H1 (cell line): ENCODE results near the gene ZFP82. TPM values are rescaled to one million over a fixed set of nuclear protein-coding genes. Genes with fewer than 3 reads are reported as not detected.

Source experiments
- CTCF ChIA-PET: fragments of 300-600 bp; sonication (Branson Sonifier 250); formaldehyde crosslinking; loops from one replicate; lab custom pipeline; 2021; ENCODE audit not compliant: partially characterized antibody; lab: Charles Lee
- POLR2A ChIA-PET: fragments of 300-600 bp; sonication (Branson Sonifier 250); formaldehyde crosslinking; loops from one replicate; lab custom pipeline; 2021; ENCODE audit warnings: inconsistent platforms; ENCODE audit not compliant: partially characterized antibody; lab: Charles Lee
- DNase-seq, 2 experiments: peaks; one replicate each; pipeline versions ENCODE4 v3.0.0 to v3.0.0-alpha.2; 2010 to 2022; ENCODE audit warnings: low spot score in 2 of 2, low read depth in 1 of 2, mixed read lengths in 1 of 2
- FAIRE-seq: peaks from 2 replicates; lab custom pipeline; 2011; peaks lifted over from hg19 to GRCh38; lab: Jason Lieb, UNC
- H2AFZ ChIP-seq: 2 replicates; pipeline ENCODE4 v1.8.1; 2012; ENCODE audit warnings: low read length, inconsistent platforms
- H2AK5ac ChIP-seq: 2 replicates; pipeline ENCODE4 v1.6.1; 2013; ENCODE audit warnings: low read depth, low read length
- H2BK120ac ChIP-seq: replicated peaks from 2 replicates; pipeline ENCODE3; 2013; ENCODE audit warnings: low read depth, low read length, inconsistent platforms
- H2BK12ac ChIP-seq: 2 replicates; pipeline ENCODE4 v1.6.1; 2013; ENCODE audit warnings: low read depth, low read length
- H2BK15ac ChIP-seq: 2 replicates; pipeline ENCODE4 v1.6.1; 2013; ENCODE audit warnings: low read length
- H2BK20ac ChIP-seq: 2 replicates; pipeline ENCODE4 v1.6.1; 2013; ENCODE audit warnings: low read length
- H2BK5ac ChIP-seq: 2 replicates; pipeline ENCODE4 v1.6.1; 2013; ENCODE audit warnings: low read depth, low read length
- H3K14ac ChIP-seq: 2 replicates; pipeline ENCODE4 v1.6.1; 2013; ENCODE audit warnings: inconsistent platforms; ENCODE audit not compliant: insufficient read length
- H3K18ac ChIP-seq: 2 replicates; pipeline ENCODE4 v1.6.1; 2013; ENCODE audit warnings: low read length; ENCODE audit errors: extremely low read depth
- H3K23ac ChIP-seq: 2 replicates; pipeline ENCODE4 v1.6.1; 2013; ENCODE audit warnings: inconsistent platforms; ENCODE audit not compliant: insufficient read length
- H3K23me2 ChIP-seq: 2 replicates; pipeline ENCODE4 v1.6.1; 2013; ENCODE audit warnings: low read depth, low read length
- H3K27ac ChIP-seq: 2 replicates; pipeline ENCODE4 v1.6.1; 2011; ENCODE audit warnings: low read depth, low read length, inconsistent platforms
- H3K27me3 ChIP-seq, 4 experiments: replicated peaks in 1 of 4; 1 replicate in 1 of 4; 2 replicates in 3 of 4; pipeline versions ENCODE4 v1.6.1 to v1.8.1; 2011 to 2013; ENCODE audit warnings: low read length in 3 of 4, mild to moderate bottlenecking in 3 of 4, inconsistent platforms in 2 of 4, mixed read lengths in 2 of 4, moderate library complexity in 1 of 4; ENCODE audit not compliant: control insufficient read depth in 3 of 4, insufficient read depth in 3 of 4; ENCODE audit errors: extremely low read depth in 1 of 4
- H3K36me3 ChIP-seq, 4 experiments: 2 replicates each; pipeline versions ENCODE4 v1.6.1 to v1.8.1; 2011 to 2013; ENCODE audit warnings: mild to moderate bottlenecking in 4 of 4, low read length in 3 of 4, moderate library complexity in 2 of 4, control low read depth in 1 of 4, inconsistent platforms in 1 of 4; ENCODE audit not compliant: insufficient read depth in 4 of 4, control insufficient read depth in 2 of 4
- H3K4ac ChIP-seq: replicated peaks from 2 replicates; pipeline ENCODE3; 2013; ENCODE audit warnings: low read length, low read depth, mixed read lengths, inconsistent platforms; ENCODE audit not compliant: insufficient read length
- H3K4me1 ChIP-seq, 4 experiments: replicated peaks in 1 of 4; 1 replicate in 1 of 4; 2 replicates in 3 of 4; pipeline versions ENCODE4 v1.6.1 to v1.8.1; 2011 to 2013; ENCODE audit warnings: low read length in 3 of 4, inconsistent platforms in 2 of 4, mixed read lengths in 1 of 4; ENCODE audit not compliant: insufficient read depth in 4 of 4, control insufficient read depth in 3 of 4
- H3K4me2 ChIP-seq, 2 experiments: 2 replicates each; pipeline versions ENCODE4 v1.6.1 to v1.8.1; 2011 to 2013; ENCODE audit warnings: low read depth in 2 of 2, low read length in 2 of 2, control low read depth in 1 of 2, inconsistent platforms in 1 of 2, mild to moderate bottlenecking in 1 of 2; ENCODE audit not compliant: insufficient read depth in 1 of 2
- H3K4me3 ChIP-seq, 4 experiments: fragments of 200-600, 300-600 bp in 1 of 4; sonication (generic), shearing (Covaris generic), sonication (Bioruptor Twin) in 1 of 4; 2 replicates each; pipeline versions ENCODE4 v1.5.1 to v1.8.1; 2011 to 2016; ENCODE audit warnings: low read length in 4 of 4, low read depth in 3 of 4, control low read depth in 2 of 4, inconsistent platforms in 2 of 4, mild to moderate bottlenecking in 2 of 4, mixed read lengths in 1 of 4, moderate library complexity in 1 of 4; ENCODE audit not compliant: insufficient read depth in 2 of 4; ENCODE audit errors: extremely low read depth in 1 of 4
- H3K56ac ChIP-seq: replicated peaks from 2 replicates; pipeline ENCODE3; 2013; ENCODE audit warnings: low read depth, mild to moderate bottlenecking, mixed read lengths, low read length, inconsistent platforms; ENCODE audit not compliant: insufficient read length
- H3K79me1 ChIP-seq: 2 replicates; pipeline ENCODE4 v1.6.1; 2013; ENCODE audit warnings: low read depth, low read length, control low read depth
- H3K79me2 ChIP-seq, 2 experiments: 2 replicates each; pipeline versions ENCODE4 v1.6.1 to v1.8.1; 2012 to 2013; ENCODE audit warnings: low read length in 2 of 2, mild to moderate bottlenecking in 2 of 2, inconsistent platforms in 1 of 2; ENCODE audit not compliant: insufficient read depth in 2 of 2, control insufficient read depth in 1 of 2
- H3K9ac ChIP-seq, 4 experiments: replicated peaks in 1 of 4; 1 replicate in 1 of 4; 2 replicates in 3 of 4; pipeline versions ENCODE4 v1.6.1 to v1.8.1; 2011 to 2013; ENCODE audit warnings: low read depth in 3 of 4, low read length in 3 of 4, control low read depth in 2 of 4, mild to moderate bottlenecking in 2 of 4, moderate library complexity in 2 of 4, inconsistent platforms in 1 of 4; ENCODE audit errors: extremely low read depth in 1 of 4
- H3K9me3 ChIP-seq, 2 experiments: 2 replicates each; pipeline versions ENCODE4 v1.6.1 to v1.8.1; 2012 to 2013; ENCODE audit warnings: mild to moderate bottlenecking in 2 of 2, moderate library complexity in 2 of 2, control low read depth in 1 of 2, inconsistent platforms in 1 of 2, low read depth in 1 of 2, low read length in 1 of 2, mixed read lengths in 1 of 2; ENCODE audit not compliant: insufficient read depth in 2 of 2
- H4K20me1 ChIP-seq, 2 experiments: replicated peaks in 1 of 2; 2 replicates each; pipeline versions ENCODE3 to v1.8.1; 2011 to 2013; ENCODE audit warnings: inconsistent platforms in 2 of 2, low read length in 2 of 2, mild to moderate bottlenecking in 1 of 2; ENCODE audit not compliant: insufficient read depth in 2 of 2, control insufficient read depth in 1 of 2
- H4K5ac ChIP-seq: 2 replicates; pipeline ENCODE4 v1.6.1; 2013; ENCODE audit warnings: low read length, low read depth, mixed read lengths, inconsistent platforms; ENCODE audit not compliant: insufficient read length
- H4K8ac ChIP-seq: 2 replicates; pipeline ENCODE4 v1.8.0; 2013; ENCODE audit warnings: mild to moderate bottlenecking, moderate library complexity, low read length, inconsistent platforms; ENCODE audit not compliant: insufficient read depth; ENCODE audit errors: extremely low read depth
- H4K91ac ChIP-seq: replicated peaks from 2 replicates; pipeline ENCODE3; 2013; ENCODE audit warnings: low read length, mixed read lengths, inconsistent platforms; ENCODE audit not compliant: insufficient read length
- BACH1 ChIP-seq: IDR thresholded peaks from 2 replicates; pipeline ENCODE4 v1.6.1; 2012; ENCODE audit warnings: low read length, improper control_type of control experiment
- CREB1 ChIP-seq: IDR thresholded peaks from 2 replicates; pipeline ENCODE4 v1.6.1; 2012; ENCODE audit warnings: inconsistent platforms
- KDM1A ChIP-seq: fragments of 200-600, 300-600 bp; sonication (generic); IDR thresholded peaks from 2 replicates; pipeline ENCODE4 v1.7.1; 2016; ENCODE audit warnings: mild to moderate bottlenecking, low read length, borderline replicate concordance
- MAFK ChIP-seq: IDR thresholded peaks from 2 replicates; pipeline ENCODE4 v1.6.1; 2012; ENCODE audit warnings: low read depth, mild to moderate bottlenecking, improper control_type of control experiment, low read length
- POLR2A ChIP-seq, 2 experiments: IDR thresholded peaks; 1 replicate in 1 of 2; 2 replicates in 1 of 2; pipeline ENCODE4 v1.6.1; 2011; ENCODE audit warnings: low read depth in 2 of 2, low read length in 2 of 2, mild to moderate bottlenecking in 2 of 2; ENCODE audit errors: control extremely low read depth in 1 of 2
- POU5F1 ChIP-seq: IDR thresholded peaks from 2 replicates; pipeline ENCODE4 v1.6.1; 2011; ENCODE audit warnings: low read depth, mild to moderate bottlenecking, low read length, moderate library complexity
- SP1 ChIP-seq: IDR thresholded peaks from 2 replicates; pipeline ENCODE4 v1.6.1; 2011; ENCODE audit warnings: low read depth, low read length
- SP4 ChIP-seq: IDR thresholded peaks from 2 replicates; pipeline ENCODE4 v1.6.1; 2012; ENCODE audit warnings: low read length, inconsistent platforms
- TAF1 ChIP-seq: IDR thresholded peaks from 2 replicates; pipeline ENCODE4 v1.6.1; 2011; ENCODE audit warnings: mild to moderate bottlenecking, low read depth, low read length
- USF2 ChIP-seq: IDR thresholded peaks from 2 replicates; pipeline ENCODE4 v1.6.1; 2011; ENCODE audit warnings: low read length, improper control_type of control experiment
- WGBS, 2 experiments: shearing (Covaris generic) in 1 of 2; methylation state at CpG; one replicate each; pipeline versions ENCODE4 v1.1.6 to v1.1.7; 2013 to 2015; ENCODE audit warnings: low lambda C conversion rate in 2 of 2, mixed read lengths in 2 of 2, inconsistent platforms in 1 of 2, low coverage in 1 of 2, missing lambda C conversion rate in 1 of 2; ENCODE audit not compliant: insufficient replicate concordance in 2 of 2, insufficient coverage in 1 of 2, insufficient read length in 1 of 2; ENCODE audit errors: extremely low coverage in 1 of 2, missing lambda C conversion rate in 1 of 2; 5-methylcytosine and 5-hydroxymethylcytosine counted together
- polyA plus RNA-seq, 7 experiments: library from polyadenylated mRNA; depleted of rRNA in 3 of 7; stranded (reverse) in 5 of 7; unstranded in 2 of 7; fragments of >200 nt in 5 of 7; fragments of 200-250 nt in 2 of 7; gene quantifications; 1 replicate in 5 of 7; 2 replicates in 1 of 7; 4 replicates in 1 of 7; pipeline versions ENCODE4 v1.2.1 to v1.2.3, GENCODE V29; 2011 to 2013; ENCODE audit warnings: missing spikeins in 2 of 7, mixed read lengths in 2 of 7
- total RNA-seq: library from RNA; stranded (reverse); fragmentation: NEBNext Ultra II Directional; extraction: Animal tissue kit (Norgen Biotek cat#: 25700); gene quantifications from 2 replicates; pipeline ENCODE4 v1.2.1, GENCODE V29; 2021

The ZFP82 gene
- total and polyA plus RNA-seq, 2 of the 8 experiments (the other 6 are each of a cell fraction or from before 2014, with no cell fraction given) = 4.8 to 16.5 TPM

DNA sequence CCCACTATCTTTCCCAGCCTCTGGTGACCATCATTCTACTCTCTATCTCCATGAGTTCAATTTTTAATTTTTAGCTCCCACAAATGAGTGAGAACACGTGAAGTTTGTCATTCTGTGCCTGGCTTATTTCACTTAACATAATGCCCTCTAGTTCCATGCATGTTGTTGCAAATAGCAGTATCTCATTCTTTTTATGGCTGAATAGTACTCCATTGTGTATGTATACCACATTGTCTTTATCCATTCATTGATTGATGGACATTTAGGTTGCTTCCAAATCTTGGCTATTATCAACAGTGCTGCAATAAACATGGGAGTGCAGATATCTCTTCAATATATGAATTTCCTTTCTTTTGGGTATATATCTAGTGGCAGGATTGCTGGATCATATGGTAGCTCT, 22.9 kb upstream of the ZFP82 start:
- Histone ChIP-seq H3K4me3 (no peak overlapping the region), H3K56ac (no peak overlapping the region), H3K23me2 (no peaks in the 10 kb centered on the region), H2BK15ac (no peak overlapping the region), H3K23ac (no peak overlapping the region), H4K20me1 (no peaks in the 10 kb centered on the region), H3K4me1 (no peaks in the 10 kb centered on the region), H4K5ac (no peak overlapping the region), H2AK5ac (no peak overlapping the region), H3K27ac (no peak overlapping the region), H3K79me1 (no peaks in the 10 kb centered on the region), H3K9ac (no peak overlapping the region), H3K79me2 (no peaks in the 10 kb centered on the region), H2BK20ac (no peak overlapping the region), H3K4me2 (no peak overlapping the region), H4K91ac (no peak overlapping the region), H2BK120ac (no peak overlapping the region), H3K36me3 (no peaks in the 10 kb centered on the region; a peak in 1 of 8 replicates), H3K9me3 (peaks cover 17 to 22% of the 10 kb centered on the region in 2 experiments), H2AFZ (no peak overlapping the region), H3K18ac (no peak overlapping the region), H2BK12ac (no peak overlapping the region), H3K27me3 (no peaks in the 10 kb centered on the region), H3K4ac (no peak overlapping the region), H4K8ac (no peak overlapping the region), H2BK5ac (no peak overlapping the region), H3K14ac (no peak overlapping the region)
- ChIA-PET POLR2A (no interaction called here), CTCF (no interaction called here)
- FAIRE-seq = no peak
- WGBS, 2 experiments = 74% methylated on average over 1 of the region's 1 CpG; no CpG with 5 or more reads in 1 of the 2 experiments
- no peak for DNase-seq
- no peak for TF ChIP-seq KDM1A
- TF ChIP-seq SP1 = no peak
- TF ChIP-seq POLR2A (IDR thresholded peaks at IDR 0.05; ENCODE audit: control extremely low read depth in 1 of 2, low read depth in 2 of 2, low read length in 2 of 2) = no peak
- no peak for TF ChIP-seq CREB1
- TF ChIP-seq BACH1 = no peak
- TF ChIP-seq USF2 = no peak
- no peak for TF ChIP-seq POU5F1
- no peak for TF ChIP-seq MAFK
- no peak for TF ChIP-seq SP4
- no peak for TF ChIP-seq TAF1
